GM23248 (cell line): ENCODE data around the gene SPAAR. TPM values are rescaled to one million over a fixed set of nuclear protein-coding genes. Genes with fewer than 3 reads are reported as not detected.

Experiments used
- DNase-seq: peaks from one replicate; pipeline ENCODE4 v3.0.0-alpha.2; 2015
- H2AFZ ChIP-seq: fragments of 200-600 bp; sonication (generic); 2 replicates; pipeline ENCODE4 v1.6.1; 2016; ENCODE audit warnings: antibody characterized with exemption
- H3F3A ChIP-seq: fragments of 200-600 bp; sonication (generic); 2 replicates; pipeline ENCODE4 v1.6.1; 2016; ENCODE audit warnings: mild to moderate bottlenecking, antibody characterized with exemption, mixed run types; ENCODE audit not compliant: insufficient read depth
- H3K27ac ChIP-seq: fragments of 200-600 bp; sonication (generic); 2 replicates; pipeline ENCODE4 v1.5.1; 2016; ENCODE audit warnings: mild to moderate bottlenecking
- H3K27me3 ChIP-seq: fragments of 200-600 bp; sonication (generic); replicated peaks from 2 replicates; pipeline ENCODE4 v1.6.1; 2016; ENCODE audit warnings: mild to moderate bottlenecking; ENCODE audit not compliant: insufficient read depth
- H3K36me3 ChIP-seq: fragments of 200-600 bp; sonication (generic); 2 replicates; pipeline ENCODE4 v1.6.1; 2016; ENCODE audit warnings: low read depth, mild to moderate bottlenecking
- H3K4me1 ChIP-seq: fragments of 200-600 bp; sonication (generic); 2 replicates; pipeline ENCODE4 v1.6.1; 2016; ENCODE audit warnings: mild to moderate bottlenecking; ENCODE audit not compliant: insufficient read depth
- H3K4me2 ChIP-seq: fragments of 200-600 bp; sonication (generic); one replicate; pipeline ENCODE4 v1.6.1; 2016; ENCODE audit warnings: mild to moderate bottlenecking; ENCODE audit not compliant: unreplicated experiment
- H3K4me3 ChIP-seq: fragments of 200-600 bp; sonication (generic); 2 replicates; pipeline ENCODE4 v1.5.1; 2016; ENCODE audit warnings: mild to moderate bottlenecking
- H3K79me2 ChIP-seq: fragments of 200-600 bp; sonication (generic); 2 replicates; pipeline ENCODE4 v1.6.1; 2016; ENCODE audit warnings: mild to moderate bottlenecking; ENCODE audit not compliant: insufficient read depth
- H3K9ac ChIP-seq: fragments of 200-600 bp; sonication (generic); 2 replicates; pipeline ENCODE4 v1.6.1; 2016; ENCODE audit warnings: mild to moderate bottlenecking
- H3K9me2 ChIP-seq: fragments of 200-600 bp; sonication (generic); 2 replicates; pipeline ENCODE4 v1.6.1; 2016; ENCODE audit warnings: mixed run types, mild to moderate bottlenecking, moderate library complexity; ENCODE audit not compliant: insufficient read depth
- H3K9me3 ChIP-seq: fragments of 200-600 bp; sonication (generic); one replicate; pipeline ENCODE4 v1.6.1; 2017; ENCODE audit warnings: low read depth
- H4K20me1 ChIP-seq: fragments of 200-600 bp; sonication (generic); 2 replicates; pipeline ENCODE4 v1.6.0; 2016; ENCODE audit not compliant: insufficient read depth
- EZH2 ChIP-seq: fragments of 200-600 bp; sonication (generic); IDR thresholded peaks from 2 replicates; pipeline ENCODE4 v1.6.1; 2018; ENCODE audit warnings: antibody characterized with exemption, mild to moderate bottlenecking; ENCODE audit not compliant: insufficient read depth, poor library complexity, severe bottlenecking
- EZH2phosphoT487 ChIP-seq: fragments of 200-600 bp; sonication (generic); IDR thresholded peaks from 2 replicates; pipeline ENCODE4 v1.6.1; 2018; ENCODE audit warnings: antibody characterized with exemption, moderate library complexity, mild to moderate bottlenecking, low read depth; ENCODE audit not compliant: insufficient read depth
- WGBS, 2 experiments: methylation state at CpG; one replicate each; pipeline ENCODE4 v1.1.6; 2015 to 2017; ENCODE audit warnings: low lambda C conversion rate in 2 of 2, low coverage in 1 of 2; ENCODE audit errors: missing lambda C conversion rate in 2 of 2; 5-methylcytosine and 5-hydroxymethylcytosine counted together
- in situ Hi-C: fragments of 300-500 bp; cut with MboI; formaldehyde crosslinking; loops from 2 replicates; pipeline ENCODE4 v1.15.0; 2020
- polyA plus RNA-seq: library from polyadenylated mRNA; unstranded; fragments of >200 nt; fragmentation: Nextera tagmentation; extraction: Ambion mirVana; gene quantifications from 2 replicates; pipeline ENCODE4 v1.2.1, GENCODE V29; 2016
- total RNA-seq: library from RNA; depleted of rRNA; stranded (reverse); fragments of >200 nt; shearing (Covaris generic); gene quantifications from 2 replicates; pipeline ENCODE4 v1.2.3, GENCODE V29; 2014; rRNA removed

The SPAAR gene, protein sequence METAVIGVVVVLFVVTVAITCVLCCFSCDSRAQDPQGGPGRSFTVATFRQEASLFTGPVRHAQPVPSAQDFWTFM
- not detected in 2 replicates for total RNA-seq
- polyA plus RNA-seq = 0.23 and 0.39 TPM in 2 replicates

- Histone ChIP-seq H4K20me1 (no peaks in the 10 kb centered on the region), H3K4me2 (peak within 1 kb of the TSS; percentile 74), H3K4me3 (peak within 1 kb of the TSS; percentile 56), H3K9me3 (no peaks in the 10 kb centered on the region), H3K27ac (peak within 1 kb of the TSS; percentile 97), H3K27me3 (no peaks in the 10 kb centered on the region), H3F3A (peaks cover 49% of the 10 kb centered on the region), H3K9ac (peak within 1 kb of the TSS; percentile 84), H3K9me2 (no peaks in the 10 kb centered on the region), H3K36me3 (no peaks in the 10 kb centered on the region), H3K79me2 (no peaks in the 10 kb centered on the region), H2AFZ (peak within 1 kb of the TSS; percentile 83), H3K4me1 (peaks cover 52% of the 10 kb centered on the region)
- in situ Hi-C loops = no loop called here
- TF ChIP-seq EZH2 (no peak), EZH2phosphoT487 (no peak)
- WGBS, 2 experiments = 86 to 92% methylated on average over 10 to 11 of the region's 11 CpGs
- DNase-seq = no peak
Measured at GRCh38 chr9:35909274-35909673, at the start of gene SPAAR. Gene SPAAR, plus strand, starts transcription at chr9:35909490. Its CDS starts 974 bp downstream, at chr9:35910464.

DNA sequence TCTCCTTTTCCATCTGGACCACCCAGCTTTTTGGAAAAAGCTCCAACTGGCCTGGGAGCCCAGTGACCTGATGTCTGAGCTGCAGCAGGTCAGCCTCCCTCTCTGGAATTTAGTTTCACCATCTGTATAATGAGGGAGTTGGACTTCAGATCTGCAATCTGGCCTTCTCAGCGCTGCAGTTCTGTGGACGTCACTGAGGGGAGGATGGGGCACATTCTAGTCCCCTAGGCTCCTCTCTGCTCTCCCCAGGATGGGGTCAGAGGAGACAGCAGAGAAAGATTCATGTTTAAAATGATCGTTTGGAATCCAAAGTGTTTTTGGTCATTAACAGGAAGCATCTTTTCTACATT lies 49.3 kb upstream of the SPAAR start:
- 3 to 4% methylated on average over 3 of the region's 3 CpGs for WGBS, 2 experiments
- Histone ChIP-seq H3K27ac (no peak overlapping the region), H3K36me3 (no peaks in the 10 kb centered on the region), H3K27me3 (peaks cover 15% of the 10 kb centered on the region), H3K9ac (no peak overlapping the region), H3F3A (no peaks in the 10 kb centered on the region), H3K4me1 (no peaks in the 10 kb centered on the region), H3K4me3 (no peak overlapping the region), H3K9me2 (no peaks in the 10 kb centered on the region), H2AFZ (no peak overlapping the region), H4K20me1 (no peaks in the 10 kb centered on the region), H3K9me3 (no peaks in the 10 kb centered on the region), H3K4me2 (no peak overlapping the region), H3K79me2 (no peaks in the 10 kb centered on the region)
- in situ Hi-C loops = no loop called here
- DNase-seq = no peak
- TF ChIP-seq EZH2 (no peak), EZH2phosphoT487 (no peak)

DNA sequence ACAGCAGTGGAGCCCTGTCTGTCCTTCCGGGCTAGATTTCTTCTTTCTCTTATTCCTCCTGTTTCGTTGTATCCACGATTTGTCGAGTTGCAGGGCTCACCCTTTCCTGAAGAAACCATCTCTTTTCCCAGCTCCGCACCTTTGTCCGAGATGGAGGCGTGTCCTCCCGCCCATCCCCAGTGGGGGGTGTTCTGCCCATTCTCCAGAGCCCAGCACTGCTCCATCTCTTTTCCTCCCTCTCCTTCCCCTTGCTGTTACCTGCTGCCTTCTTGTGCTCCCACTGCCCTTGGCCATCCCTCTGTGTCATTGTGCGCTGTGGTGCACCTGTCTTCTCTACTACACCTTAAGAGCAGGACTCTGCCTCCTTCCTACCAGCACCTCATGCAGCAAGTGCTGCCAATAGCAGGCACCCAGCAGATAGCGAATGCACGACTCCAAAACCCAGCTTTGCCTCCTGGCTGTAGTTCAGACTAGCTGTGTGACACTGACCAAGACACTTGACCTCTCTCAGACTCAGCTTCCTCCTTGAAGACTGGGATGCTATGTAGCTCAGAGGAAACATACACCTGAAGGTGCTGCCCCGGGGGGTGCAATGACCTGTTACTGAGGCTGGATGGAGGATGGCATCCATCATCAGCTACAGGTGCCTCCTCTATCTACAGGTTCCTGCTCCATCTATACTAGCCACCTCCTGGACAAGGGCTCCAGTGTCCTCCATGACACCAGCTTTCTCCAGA lies 48.0 kb upstream of the SPAAR start:
- Histone ChIP-seq H3K79me2 (no peaks in the 10 kb centered on the region), H3K4me1 (no peaks in the 10 kb centered on the region), H3K27me3 (peaks cover 15% of the 10 kb centered on the region), H3K4me2 (no peak overlapping the region), H4K20me1 (no peaks in the 10 kb centered on the region), H3F3A (no peaks in the 10 kb centered on the region), H3K9ac (no peak overlapping the region), H2AFZ (no peak overlapping the region), H3K27ac (no peak overlapping the region), H3K4me3 (no peak overlapping the region), H3K9me2 (no peaks in the 10 kb centered on the region), H3K36me3 (no peaks in the 10 kb centered on the region), H3K9me3 (no peaks in the 10 kb centered on the region)
- 49 to 51% methylated on average over 12 of the region's 12 CpGs for WGBS, 2 experiments
- no peak for DNase-seq
- in situ Hi-C loops = no loop called here
- TF ChIP-seq EZH2 (no peak), EZH2phosphoT487 (no peak)

DNA sequence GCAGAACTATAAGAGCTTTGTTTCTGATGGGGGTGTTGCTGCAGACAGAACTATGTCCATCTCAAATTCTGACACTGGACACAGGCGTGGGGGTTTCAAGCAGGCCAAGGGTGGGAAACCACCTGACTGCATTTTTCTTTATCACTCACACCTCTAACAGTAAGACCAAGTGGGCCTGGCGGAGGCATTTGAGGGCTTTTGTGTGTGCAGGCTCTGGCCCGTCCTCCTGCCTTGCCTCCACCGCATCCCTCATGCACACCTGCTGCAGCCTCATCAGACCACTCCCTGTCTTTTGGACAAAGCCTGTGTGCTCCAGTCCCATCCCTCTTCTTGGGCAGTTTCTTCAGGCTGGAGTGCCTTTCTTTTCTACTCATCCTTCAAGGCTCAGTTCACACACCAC lies 47.0 kb upstream of the SPAAR start:
- H3F3A ChIP-seq = no peaks in the 10 kb centered on the region
- H3K9ac ChIP-seq = no peak overlapping the region
- H4K20me1 ChIP-seq = no peaks in the 10 kb centered on the region
- H3K4me3 ChIP-seq = no peak overlapping the region
- H3K9me2 ChIP-seq = no peaks in the 10 kb centered on the region
- H3K4me2 ChIP-seq = no peak overlapping the region
- DNase-seq = no peak
- peaks cover 15% of the 10 kb centered on the region for H3K27me3 ChIP-seq
- no peak overlapping the region for H2AFZ ChIP-seq
- H3K4me1 ChIP-seq = no peaks in the 10 kb centered on the region
- TF ChIP-seq EZH2phosphoT487 (no peak), EZH2 (no peak)
- H3K36me3 ChIP-seq = no peaks in the 10 kb centered on the region
- H3K27ac ChIP-seq = no peak overlapping the region
- 77 to 80% methylated on average over 4 of the region's 4 CpGs for WGBS, 2 experiments
- H3K9me3 ChIP-seq = no peaks in the 10 kb centered on the region
- in situ Hi-C loops = no loop called here
- H3K79me2 ChIP-seq = no peaks in the 10 kb centered on the region
